ENCODE data around the gene HCRTR1. TPM values are rescaled to one million over a fixed set of nuclear protein-coding genes. Genes with fewer than 3 reads are reported as not detected.
A peak's percentile ranks its signal among the peaks of the same experiment; 100 is the strongest.

Gene HCRTR1
- total and polyA plus RNA-seq, 2 donors (not counting 1 experiment from before 2014, with no cell fraction given): not detected

DNA sequence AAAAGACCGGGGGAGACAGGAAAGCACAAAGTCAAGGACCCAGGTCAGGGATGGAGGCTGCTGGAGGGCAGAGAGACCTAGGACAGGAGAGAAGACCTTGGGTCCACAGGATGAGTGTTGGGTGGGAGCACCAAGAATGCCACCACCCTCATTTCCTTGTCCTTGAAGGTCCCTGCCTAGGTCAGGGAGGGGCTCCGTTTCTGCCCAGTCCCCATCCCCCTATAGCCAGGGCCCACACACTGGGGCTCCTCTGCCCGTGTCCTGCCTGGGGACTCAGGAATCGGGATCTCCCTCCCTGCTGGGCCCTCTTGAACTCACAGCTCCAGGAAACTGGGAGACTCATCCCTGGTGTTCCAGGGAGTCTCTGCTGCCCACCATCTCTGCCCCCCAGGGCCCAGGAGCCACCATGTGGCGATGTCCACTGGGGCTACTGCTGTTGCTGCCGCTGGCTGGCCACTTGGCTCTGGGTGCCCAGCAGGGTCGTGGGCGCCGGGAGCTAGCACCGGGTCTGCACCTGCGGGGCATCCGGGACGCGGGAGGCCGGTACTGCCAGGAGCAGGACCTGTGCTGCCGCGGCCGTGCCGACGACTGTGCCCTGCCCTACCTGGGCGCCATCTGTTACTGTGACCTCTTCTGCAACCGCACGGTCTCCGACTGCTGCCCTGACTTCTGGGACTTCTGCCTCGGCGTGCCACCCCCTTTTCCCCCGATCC lies 40.6 kb upstream of the HCRTR1 start:
- Histone ChIP-seq H3K9ac (ENCODE audit: insufficient read depth, low read length) (peak overlapping the region; percentile 39), H3K27ac (ENCODE audit: insufficient read depth, low read length) (no peak overlapping the region), H3K36me3 (ENCODE audit: control insufficient read depth, insufficient read depth, low read length) (no peaks in the 10 kb centered on the region), H3K9me3 (ENCODE audit: control insufficient read depth, insufficient read depth, low read depth, low read length) (no peaks in the 10 kb centered on the region), H3K4me2 (ENCODE audit: extremely low read depth, insufficient read depth, low read length) (peak overlapping the region; percentile 41), H3K4me1 (ENCODE audit: control insufficient read depth, extremely low read depth, insufficient read depth, low read length) (peaks cover 44% of the 10 kb centered on the region), H3K79me2 (ENCODE audit: control insufficient read depth, insufficient read depth, low read length) (no peaks in the 10 kb centered on the region), H4K20me1 (ENCODE audit: control insufficient read depth, extremely low read depth, insufficient read depth, low read length) (no peaks in the 10 kb centered on the region), H3K27me3 (ENCODE audit: control insufficient read depth, insufficient read depth, low read length) (no peaks in the 10 kb centered on the region), H3K4me3 (replicated peaks in 1 of 4; ENCODE audit: control extremely low read depth in 1 of 4, insufficient read depth in 1 of 4, low read depth in 3 of 4, low read length in 4 of 4) (peak overlapping the region in 3 of 4 experiments; percentile 20 to 40 (median 39)), H2AFZ (ENCODE audit: low read length) (no peak overlapping the region)
- no peak for DNase-seq (ENCODE audit: low read depth in 2 of 2)
- TF ChIP-seq EZH2 (IDR thresholded peaks at IDR 0.05; ENCODE audit: low read length, missing control alignments) (no peak), CTCF (conservative IDR thresholded peaks at IDR 0.05 in 1 of 2, IDR thresholded peaks at IDR 0.05 in 1 of 2; ENCODE audit: low read depth in 1 of 2, low read length in 2 of 2) (no peak)

DNA sequence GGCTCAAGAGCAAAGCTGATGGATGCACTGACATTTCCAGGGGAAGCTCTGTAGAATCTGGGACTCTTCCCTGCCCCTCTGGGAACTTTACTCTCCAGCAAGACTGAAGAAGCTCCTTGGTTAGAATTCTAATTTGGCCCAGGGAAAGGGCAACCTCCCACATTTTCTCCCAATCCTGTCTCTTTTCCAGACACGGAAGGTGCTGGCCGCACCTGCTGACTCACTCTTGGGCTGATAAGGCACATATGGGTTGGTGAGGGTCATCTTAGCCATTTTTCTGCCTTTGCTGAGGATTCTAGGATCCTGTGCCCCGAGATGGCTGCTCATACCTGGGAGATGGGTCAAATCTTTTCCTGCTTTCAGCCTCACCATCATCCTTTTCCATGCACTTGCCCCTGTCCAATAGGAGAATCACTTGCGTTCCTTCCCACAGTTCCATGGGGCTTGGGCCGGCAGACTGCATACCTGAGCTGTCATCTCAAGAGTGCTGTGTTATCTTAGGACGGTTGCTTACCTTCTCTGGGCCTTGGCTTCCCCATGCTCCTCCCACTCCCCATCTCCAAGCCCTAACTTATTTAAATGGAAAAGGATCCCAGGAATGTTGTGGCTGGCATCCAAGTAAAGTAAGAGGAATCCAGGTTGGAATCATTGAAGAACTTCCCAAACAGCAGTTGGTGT lies 39.8 kb upstream of the HCRTR1 start:
- Histone ChIP-seq H4K20me1 (ENCODE audit: control insufficient read depth, extremely low read depth, insufficient read depth, low read length) (no peaks in the 10 kb centered on the region), H3K4me2 (ENCODE audit: extremely low read depth, insufficient read depth, low read length) (peak overlapping the region; percentile 15), H3K27ac (ENCODE audit: insufficient read depth, low read length) (no peak overlapping the region), H2AFZ (ENCODE audit: low read length) (no peak overlapping the region), H3K9me3 (ENCODE audit: control insufficient read depth, insufficient read depth, low read depth, low read length) (no peaks in the 10 kb centered on the region), H3K9ac (ENCODE audit: insufficient read depth, low read length) (peak overlapping the region; percentile 39), H3K27me3 (ENCODE audit: control insufficient read depth, insufficient read depth, low read length) (no peaks in the 10 kb centered on the region), H3K4me1 (ENCODE audit: control insufficient read depth, extremely low read depth, insufficient read depth, low read length) (peaks cover 41% of the 10 kb centered on the region), H3K4me3 (replicated peaks in 1 of 4; ENCODE audit: control extremely low read depth in 1 of 4, insufficient read depth in 1 of 4, low read depth in 3 of 4, low read length in 4 of 4) (peak overlapping the region in 2 of 4 experiments; percentile 22 to 32), H3K36me3 (ENCODE audit: control insufficient read depth, insufficient read depth, low read length) (no peaks in the 10 kb centered on the region), H3K79me2 (ENCODE audit: control insufficient read depth, insufficient read depth, low read length) (no peaks in the 10 kb centered on the region)
- no peak for TF ChIP-seq CTCF (conservative IDR thresholded peaks at IDR 0.05 in 1 of 2, IDR thresholded peaks at IDR 0.05 in 1 of 2; ENCODE audit: low read depth in 1 of 2, low read length in 2 of 2)
- no peak for TF ChIP-seq EZH2 (IDR thresholded peaks at IDR 0.05; ENCODE audit: low read length, missing control alignments)
- DNase-seq (ENCODE audit: low read depth in 2 of 2): peak; percentile 33 to 79

GRCh38 chr1:31579374-31579773 lies 38.1 kb upstream of the HCRTR1 start:
- no peak overlapping the region for H2AFZ ChIP-seq (ENCODE audit: low read length)
- H3K4me1 ChIP-seq (ENCODE audit: control insufficient read depth, extremely low read depth, insufficient read depth, low read length): peaks cover 39% of the 10 kb centered on the region
- no peaks in the 10 kb centered on the region for H3K9me3 ChIP-seq (ENCODE audit: control insufficient read depth, insufficient read depth, low read depth, low read length)
- peak overlapping the region; percentile 18 for H3K9ac ChIP-seq (ENCODE audit: insufficient read depth, low read length)
- DNase-seq (ENCODE audit: low read depth in 2 of 2): peak in 1 of 2 donors; percentile 47
- H4K20me1 ChIP-seq (ENCODE audit: control insufficient read depth, extremely low read depth, insufficient read depth, low read length): no peaks in the 10 kb centered on the region
- H3K36me3 ChIP-seq (ENCODE audit: control insufficient read depth, insufficient read depth, low read length): peaks cover 5% of the 10 kb centered on the region
- no peak for TF ChIP-seq EZH2 (IDR thresholded peaks at IDR 0.05; ENCODE audit: low read length, missing control alignments)
- no peak for TF ChIP-seq CTCF (conservative IDR thresholded peaks at IDR 0.05 in 1 of 2, IDR thresholded peaks at IDR 0.05 in 1 of 2; ENCODE audit: low read depth in 1 of 2, low read length in 2 of 2)
- H3K27me3 ChIP-seq (ENCODE audit: control insufficient read depth, insufficient read depth, low read length): no peaks in the 10 kb centered on the region
- H3K4me2 ChIP-seq (ENCODE audit: extremely low read depth, insufficient read depth, low read length): no peak overlapping the region
- no peak overlapping the region for H3K4me3 ChIP-seq (replicated peaks in 1 of 4; ENCODE audit: control extremely low read depth in 1 of 4, insufficient read depth in 1 of 4, low read depth in 3 of 4, low read length in 4 of 4)
- peak overlapping the region; percentile 19 for H3K27ac ChIP-seq (ENCODE audit: insufficient read depth, low read length)
- no peaks in the 10 kb centered on the region for H3K79me2 ChIP-seq (ENCODE audit: control insufficient read depth, insufficient read depth, low read length)

All from fibroblast of lung (primary cell).